T-helper 2 cell treated with Interferon-gamma antibody and Interleukin-4, amounts not matched to agents 5 μg/mL and 100 μg/mL, for 36 hours (primary cell): Measurements from ENCODE around the gene OR2AE1.

Experiments
- DNase-seq: peaks from one replicate; pipeline ENCODE4 v3.0.0; 2021; ENCODE audit warnings: low spot score
- H3K27ac Mint-ChIP-seq: one replicate; pipeline ENCODE4 v1.8.0; 2021; ENCODE audit warnings: mild to moderate bottlenecking, mixed read lengths
- H3K27me3 Mint-ChIP-seq: one replicate; pipeline ENCODE4 v1.8.0; 2021; ENCODE audit warnings: low read depth, mixed read lengths
- H3K36me3 Mint-ChIP-seq: one replicate; pipeline ENCODE4 v1.8.0; 2021; ENCODE audit warnings: low read depth, mixed read lengths
- H3K4me1 Mint-ChIP-seq: one replicate; pipeline ENCODE4 v1.8.0; 2021; ENCODE audit warnings: low read depth, mixed read lengths
- H3K4me3 Mint-ChIP-seq: one replicate; pipeline ENCODE4 v1.8.0; 2022; ENCODE audit warnings: mild to moderate bottlenecking, moderate library complexity, mixed read lengths
- H3K9me3 Mint-ChIP-seq: one replicate; pipeline ENCODE4 v1.8.0; 2021; ENCODE audit warnings: mixed read lengths

The OR2AE1 gene

GRCh38 chr7:99839287-99840021 is 37.4 kb downstream of the OR2AE1 start:
- no peaks in the 10 kb centered on the region for H3K36me3 Mint-ChIP-seq
- H3K4me1 Mint-ChIP-seq: peaks cover 4% of the 10 kb centered on the region
- no peak for DNase-seq
- no peak overlapping the region for H3K27ac Mint-ChIP-seq
- H3K27me3 Mint-ChIP-seq: peaks cover 9% of the 10 kb centered on the region
- H3K9me3 Mint-ChIP-seq: no peaks in the 10 kb centered on the region
- H3K4me3 Mint-ChIP-seq: no peak overlapping the region

GRCh38 chr7:99837649-99838361 is 39.0 kb downstream of the OR2AE1 start:
- no peak for DNase-seq
- Mint-ChIP-seq H3K36me3 (no peaks in the 10 kb centered on the region), H3K9me3 (no peaks in the 10 kb centered on the region), H3K4me3 (peak overlapping the region; percentile 41), H3K4me1 (peaks cover 4% of the 10 kb centered on the region), H3K27ac (peak overlapping the region; percentile 42), H3K27me3 (peaks cover 9% of the 10 kb centered on the region)

GRCh38 chr7:99835189-99835588 is 41.6 kb downstream of the OR2AE1 start:
- DNase-seq: no peak
- no peak overlapping the region for H3K27ac Mint-ChIP-seq
- no peak overlapping the region for H3K4me3 Mint-ChIP-seq
- H3K9me3 Mint-ChIP-seq: no peaks in the 10 kb centered on the region
- H3K4me1 Mint-ChIP-seq: peaks cover 4% of the 10 kb centered on the region
- H3K27me3 Mint-ChIP-seq: peaks cover 3% of the 10 kb centered on the region
- H3K36me3 Mint-ChIP-seq: no peaks in the 10 kb centered on the region

GRCh38 chr7:99834382-99834781 is 42.5 kb downstream of the OR2AE1 start:
- Mint-ChIP-seq H3K4me1 (peaks cover 4% of the 10 kb centered on the region), H3K27me3 (peaks cover 6% of the 10 kb centered on the region), H3K4me3 (no peak overlapping the region), H3K27ac (no peak overlapping the region), H3K36me3 (no peaks in the 10 kb centered on the region), H3K9me3 (no peaks in the 10 kb centered on the region)
- no peak for DNase-seq

- peaks cover 4% of the 10 kb centered on the region for H3K4me1 Mint-ChIP-seq
- no peaks in the 10 kb centered on the region for H3K9me3 Mint-ChIP-seq
- peaks cover 6% of the 10 kb centered on the region for H3K27me3 Mint-ChIP-seq
- H3K36me3 Mint-ChIP-seq: no peaks in the 10 kb centered on the region
- no peak overlapping the region for H3K27ac Mint-ChIP-seq
- no peak overlapping the region for H3K4me3 Mint-ChIP-seq
- no peak for DNase-seq
Observed at GRCh38 chr7:99833289-99833877, 43.5 kb downstream of the OR2AE1 start.

- Mint-ChIP-seq H3K4me3 (no peak overlapping the region), H3K27ac (no peak overlapping the region), H3K4me1 (no peaks in the 10 kb centered on the region)
Observed at GRCh38 chr7:99831595-99831994, 45.2 kb downstream of the OR2AE1 start.

GRCh38 chr7:99829524-99830160 is 47.2 kb downstream of the OR2AE1 start:
- H3K9me3 Mint-ChIP-seq: no peaks in the 10 kb centered on the region
- no peaks in the 10 kb centered on the region for H3K36me3 Mint-ChIP-seq
- peaks cover 10% of the 10 kb centered on the region for H3K27me3 Mint-ChIP-seq
- H3K27ac Mint-ChIP-seq: no peak overlapping the region
- no peak for DNase-seq
- no peaks in the 10 kb centered on the region for H3K4me1 Mint-ChIP-seq
- H3K4me3 Mint-ChIP-seq: no peak overlapping the region

More at GRCh38 chr7:99831595-99831994, 45.2 kb downstream of the OR2AE1 start:
- no peak for DNase-seq
- no peaks in the 10 kb centered on the region for H3K36me3 Mint-ChIP-seq
- peaks cover 10% of the 10 kb centered on the region for H3K27me3 Mint-ChIP-seq
- H3K9me3 Mint-ChIP-seq: no peaks in the 10 kb centered on the region

GRCh38 chr7:99828811-99829210 is 48.0 kb downstream of the OR2AE1 start:
- DNase-seq: no peak
- Mint-ChIP-seq H3K4me1 (no peaks in the 10 kb centered on the region), H3K27me3 (peaks cover 10% of the 10 kb centered on the region), H3K4me3 (no peak overlapping the region), H3K9me3 (no peaks in the 10 kb centered on the region), H3K36me3 (no peaks in the 10 kb centered on the region), H3K27ac (no peak overlapping the region)

GRCh38 chr7:99827040-99827778 is 49.6 kb downstream of the OR2AE1 start:
- H3K27ac Mint-ChIP-seq: no peak overlapping the region
- no peaks in the 10 kb centered on the region for H3K9me3 Mint-ChIP-seq
- H3K27me3 Mint-ChIP-seq: peaks cover 8% of the 10 kb centered on the region
- no peaks in the 10 kb centered on the region for H3K4me1 Mint-ChIP-seq
- no peaks in the 10 kb centered on the region for H3K36me3 Mint-ChIP-seq
- no peak overlapping the region for H3K4me3 Mint-ChIP-seq
- DNase-seq: no peak
